ENCODE results near the gene TSPAN9. TPM values are rescaled to one million over a fixed set of nuclear protein-coding genes. Genes with fewer than 3 reads are reported as not detected.

Gene TSPAN9
- polyA plus RNA-seq, 1 of the 3 experiments (the other 2 are of a cell fraction), result 34.9 TPM

GRCh38 chr12:3299929-3300832 is 223.0 kb downstream of the TSPAN9 start (continued):
- TF ChIP-seq USF1 (IDR thresholded peaks at IDR 0.05; ENCODE audit: borderline replicate concordance, low read depth) (peak; percentile 48; the same call in 1 of the 2 replicates), SMC3 (IDR thresholded peaks at IDR 0.05; ENCODE audit: low read depth, low read length) (peak; percentile 85), RAD21 (IDR thresholded peaks at IDR 0.05; ENCODE audit: low read length) (peak; percentile 87), CTCF (IDR thresholded peaks at IDR 0.05) (peak; percentile 93), GATA2 (CRISPR knock-in tag; IDR thresholded peaks at IDR 0.05) (no peak), MAX (IDR thresholded peaks at IDR 0.05; ENCODE audit: low read depth) (peak; percentile 80), RCOR1 (IDR thresholded peaks at IDR 0.05; ENCODE audit: low read length) (0 out of 2 replicates have a peak, but pooled peaks have one; percentile 14)

- no peaks in the 10 kb centered on the region for H4K20me1 ChIP-seq (ENCODE audit: insufficient read depth)
- H2AFZ ChIP-seq (ENCODE audit: low read depth), result no peak overlapping the region
- H3K27ac ChIP-seq (ENCODE audit: low read depth in 2 of 2, low read length in 1 of 2), result no peak overlapping the region
- peak overlapping the region; percentile 74 for H3K4me2 ChIP-seq
- H3K9me2 ChIP-seq, result no peaks in the 10 kb centered on the region
- H3K4me3 ChIP-seq (ENCODE audit: low read depth in 2 of 2, low read length in 1 of 2), result peak overlapping the region in 1 of 2 experiments; percentile 56; a peak in 1 of 4 replicates
- peaks cover 4% of the 10 kb centered on the region for H3F3A ChIP-seq (replicated peaks; ENCODE audit: insufficient read depth)
- ChIA-PET POLR2A (no interaction called here), CTCF (interaction anchor here (0.5 to 14.0 kb wide), 124 partner anchors 8 to 976 kb away, joined by 3 to 231 read pairs (median 8); partner anchors contain the start of genes CRACR2A and PRMT8)
- H3K4me1 ChIP-seq (ENCODE audit: control insufficient read depth in 1 of 2, insufficient read depth in 2 of 2, low read depth in 1 of 2, low read length in 1 of 2), result peaks cover 4 to 32% of the 10 kb centered on the region in 2 experiments; a peak in 3 of 4 replicates
- 94% methylated on average over 2 of the region's 10 CpGs for WGBS (ENCODE audit: low lambda C conversion rate)
- no peak overlapping the region for H3K9ac ChIP-seq
- no peaks in the 10 kb centered on the region for H3K9me3 ChIP-seq
- no peaks in the 10 kb centered on the region for H3K79me2 ChIP-seq (ENCODE audit: insufficient read depth)
- no peak for DNase-seq
- no peaks in the 10 kb centered on the region for H3K36me3 ChIP-seq (replicated peaks in 1 of 2; ENCODE audit: control insufficient read depth in 1 of 2, insufficient read depth in 2 of 2, low read length in 1 of 2)
- no peaks in the 10 kb centered on the region for H3K27me3 ChIP-seq (ENCODE audit: insufficient read depth)
- TF ChIP-seq TAF1 (IDR thresholded peaks at IDR 0.05; ENCODE audit: borderline replicate concordance, low read depth, low read length) (no peak), CHD2 (IDR thresholded peaks at IDR 0.05; ENCODE audit: low read length, partially characterized antibody) (no peak), SIN3A (IDR thresholded peaks at IDR 0.05; ENCODE audit: borderline replicate concordance, low read depth, low read length) (no peak), NFIC (IDR thresholded peaks at IDR 0.05; ENCODE audit: borderline replicate concordance) (no peak), MAX (IDR thresholded peaks at IDR 0.05; ENCODE audit: low read depth) (no peak), CTCF (IDR thresholded peaks at IDR 0.05) (no peak), REST (IDR thresholded peaks at IDR 0.05; ENCODE audit: low read depth, low read length) (no peak), GATA2 (CRISPR knock-in tag; IDR thresholded peaks at IDR 0.05) (no peak), TCF12 (IDR thresholded peaks at IDR 0.05) (no peak), IRF3 (IDR thresholded peaks at IDR 0.05; ENCODE audit: low read depth, low read length) (no peak), SMC3 (IDR thresholded peaks at IDR 0.05; ENCODE audit: low read depth, low read length) (no peak), JUND (IDR thresholded peaks at IDR 0.05) (no peak), MEF2A (IDR thresholded peaks at IDR 0.05; ENCODE audit: borderline replicate concordance, low read depth) (no peak), RAD21 (IDR thresholded peaks at IDR 0.05; ENCODE audit: low read length) (no peak), EP300 (IDR thresholded peaks at IDR 0.05; ENCODE audit: borderline replicate concordance in 1 of 2, low read depth in 1 of 2, low read length in 1 of 2) (no peak)
These were observed 223.7 kb downstream of the TSPAN9 start for GRCh38 chr12:3300833-3301401.

Measured in SK-N-SH (cell line).